Islet precursor cell (in vitro differentiated cells): ENCODE results near the gene GALE.
A peak's percentile ranks its signal among the peaks of the same experiment; 100 is the strongest.
"Not testable (repeated sequence)": the region's sequence is repeated elsewhere in the genome, so short reads cannot be mapped to it uniquely, and the experiment has no call there.

Source experiments
- DNase-seq: peaks from one replicate; pipeline ENCODE4 v3.0.0-alpha.2; 2018

Gene GALE

DNA sequence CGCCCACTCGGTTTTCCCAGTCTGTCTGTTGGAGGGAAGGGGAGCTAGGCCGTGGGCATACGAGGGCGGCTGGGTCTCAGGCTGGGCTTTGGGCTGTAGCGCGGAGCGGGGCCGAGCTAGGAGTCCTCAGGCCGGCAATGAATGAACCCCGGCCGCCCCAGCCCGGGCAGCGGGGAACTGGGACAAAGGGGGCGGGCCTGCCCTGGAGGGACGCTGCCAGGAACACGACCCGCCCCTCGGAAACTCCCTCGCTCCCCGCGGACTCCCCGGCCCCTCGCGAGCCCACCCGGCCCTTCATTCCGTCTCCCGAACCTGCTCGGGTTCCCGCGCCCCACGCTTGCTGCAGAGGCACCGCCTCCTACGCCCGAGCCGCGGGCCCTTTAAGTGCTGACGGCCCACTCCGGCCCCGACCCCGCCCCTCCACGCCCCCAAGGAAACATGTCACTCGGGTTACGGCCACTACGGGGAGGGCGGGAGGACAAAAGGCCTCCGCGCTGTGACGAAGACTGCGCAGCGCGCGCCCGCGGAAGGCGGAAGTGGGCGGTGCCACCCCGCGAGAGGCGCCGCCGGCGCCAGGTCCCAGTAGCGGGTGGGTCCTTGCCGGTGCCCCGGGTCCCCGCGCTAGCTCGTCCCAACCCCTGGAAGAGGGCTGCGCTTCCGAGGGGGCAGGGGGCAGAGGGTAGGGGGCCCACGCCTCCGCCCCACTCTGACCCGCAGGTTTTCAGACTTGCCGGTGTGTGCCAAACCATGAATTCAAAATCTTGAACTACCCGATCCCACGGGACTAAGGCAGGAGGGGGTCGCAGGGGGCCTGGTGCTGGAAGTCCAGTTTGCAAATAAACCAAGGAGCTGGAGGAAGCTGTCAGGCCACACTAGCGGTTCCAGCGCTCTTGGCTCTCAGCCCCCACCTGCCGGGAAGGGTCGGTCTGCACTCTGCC lies at the start of gene GALE:
TSS of gene GALE (minus strand) at position 355 of the 938 bp plus-strand sequence. CDS start 1,747 bp downstream, outside the sequence.
- peak; percentile 97 for DNase-seq

- DNase-seq = no peak
Measured at GRCh38 chr1:23848673-23849616, 48.4 kb upstream of the GALE start.

GRCh38 chr1:23847482-23848095 lies 47.0 kb upstream of the GALE start:
- DNase-seq = not testable (repeated sequence)

GRCh38 chr1:23845163-23845562 lies 44.6 kb upstream of the GALE start:
- DNase-seq = no peak

- no peak for DNase-seq
Measured at GRCh38 chr1:23843644-23844043, 43.1 kb upstream of the GALE start.

DNA sequence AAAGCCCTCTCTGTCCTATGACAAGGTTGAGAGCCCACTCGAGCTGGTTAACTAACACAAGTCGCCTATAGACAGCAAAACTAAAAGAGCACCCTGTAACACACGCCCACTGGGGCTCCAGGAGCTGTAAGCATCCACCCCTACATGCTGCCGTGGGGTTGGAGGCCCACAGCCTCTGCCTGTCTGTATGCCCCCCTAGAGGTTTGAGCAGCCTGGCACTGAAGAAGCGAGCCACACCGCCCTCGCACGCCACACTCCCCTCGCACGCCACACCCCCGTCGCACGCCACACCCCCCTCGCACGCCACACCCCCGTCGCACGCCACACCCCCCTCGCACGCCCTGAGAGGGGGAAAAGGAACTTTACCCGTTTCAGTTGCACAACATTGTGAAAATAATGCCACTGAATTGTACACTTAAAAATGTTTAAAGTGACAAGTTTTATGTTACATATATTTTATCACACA lies 37.9 kb upstream of the GALE start:
- DNase-seq = peak; percentile 74

- DNase-seq = peak; percentile 51
Measured at GRCh38 chr1:23837908-23838307, 37.4 kb upstream of the GALE start.

GRCh38 chr1:23836037-23836436 lies 35.5 kb upstream of the GALE start:
- DNase-seq = no peak

GRCh38 chr1:23834156-23834555 lies 33.6 kb upstream of the GALE start:
- DNase-seq = not testable (repeated sequence)

GRCh38 chr1:23827717-23828116 lies 27.2 kb upstream of the GALE start:
- no peak for DNase-seq

- not testable (repeated sequence) for DNase-seq
Measured at GRCh38 chr1:23826590-23826989, 26.0 kb upstream of the GALE start.

GRCh38 chr1:23825762-23826522 lies 25.4 kb upstream of the GALE start:
- peak; percentile 12 for DNase-seq

DNA sequence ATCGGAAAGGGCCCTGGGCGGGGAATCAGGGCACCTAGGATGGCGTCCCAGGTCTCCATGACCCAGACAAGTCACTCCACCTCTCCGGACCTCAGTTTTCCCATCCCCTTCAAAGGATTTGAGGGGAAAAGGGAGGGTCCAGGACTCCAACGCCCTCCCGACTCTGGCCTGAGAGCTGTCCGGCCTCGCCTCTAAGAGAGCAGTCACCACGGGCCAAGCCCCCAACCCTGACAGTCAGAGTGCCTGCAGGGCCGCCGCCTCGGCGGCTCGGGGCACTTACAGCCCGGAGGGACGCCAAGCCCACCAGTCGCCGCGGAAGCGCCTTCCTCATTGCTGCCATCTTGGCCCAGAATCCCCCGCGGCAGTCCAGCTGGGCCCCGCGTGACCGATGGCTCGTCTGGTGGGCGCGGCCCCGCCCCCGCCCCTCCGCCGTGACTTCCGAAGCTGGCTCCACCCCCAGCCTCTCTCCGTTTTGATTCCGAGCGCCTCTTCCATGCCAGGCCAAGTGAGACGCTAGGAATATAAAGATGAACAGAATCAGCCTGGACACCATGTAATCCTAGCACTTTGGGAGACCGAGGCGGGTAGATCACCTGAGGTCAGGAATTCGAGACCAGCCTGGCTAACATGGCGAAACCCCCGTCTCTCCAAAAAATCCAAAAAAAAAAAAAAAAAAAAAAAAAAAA lies 24.7 kb upstream of the GALE start, which contains the start of gene HMGCL:
TSS of gene HMGCL (minus strand) at position 354 of the 686 bp plus-strand sequence. CDS start at position 340, 14 bp downstream.
- DNase-seq = peak; percentile 96

- no peak for DNase-seq
Measured at GRCh38 chr1:23824711-23825075, 24.1 kb upstream of the GALE start.

DNA sequence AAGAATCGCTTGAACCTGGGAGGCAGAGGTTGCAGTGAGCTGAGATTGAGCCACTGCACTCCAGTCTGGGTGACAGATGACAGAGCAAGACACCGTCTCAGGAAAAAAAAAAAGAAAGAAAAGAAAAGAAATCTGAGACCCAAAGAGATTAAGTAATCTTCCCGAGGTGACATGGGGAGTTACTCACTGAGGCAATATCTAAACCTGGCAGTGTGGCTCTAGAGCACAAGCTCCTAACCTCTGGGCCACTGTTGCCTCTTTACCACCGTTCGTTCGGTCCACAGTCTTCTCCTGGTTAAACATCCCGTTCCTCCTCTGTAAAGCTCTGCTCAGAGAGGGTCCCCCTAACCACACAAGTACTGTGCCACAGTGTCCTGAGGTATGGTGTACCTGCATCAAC lies 23.2 kb upstream of the GALE start:
- DNase-seq = no peak

GRCh38 chr1:23817633-23818032 lies 17.1 kb upstream of the GALE start:
- DNase-seq = no peak

- no peak for DNase-seq
Measured at GRCh38 chr1:23816906-23817305, 16.4 kb upstream of the GALE start.

DNA sequence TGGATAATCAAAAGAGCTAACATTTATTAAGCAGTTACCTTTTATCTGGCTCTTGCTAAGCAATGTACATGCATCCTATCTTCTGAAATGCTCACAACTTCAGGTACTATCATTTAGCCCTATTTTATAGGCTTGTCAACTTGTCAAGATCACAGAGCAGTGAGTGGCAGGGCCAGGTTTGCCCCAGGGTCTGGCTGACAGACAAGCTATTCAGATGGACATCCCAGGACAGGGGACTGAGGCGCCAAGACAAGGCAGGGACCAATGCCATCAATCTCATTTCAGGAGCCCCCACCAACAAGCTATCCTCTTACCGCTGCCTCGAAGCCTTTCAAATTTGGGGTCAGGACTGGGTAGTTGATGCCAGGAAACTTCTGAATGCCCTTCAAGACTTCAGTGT lies 15.8 kb upstream of the GALE start:
- no peak for DNase-seq

DNA sequence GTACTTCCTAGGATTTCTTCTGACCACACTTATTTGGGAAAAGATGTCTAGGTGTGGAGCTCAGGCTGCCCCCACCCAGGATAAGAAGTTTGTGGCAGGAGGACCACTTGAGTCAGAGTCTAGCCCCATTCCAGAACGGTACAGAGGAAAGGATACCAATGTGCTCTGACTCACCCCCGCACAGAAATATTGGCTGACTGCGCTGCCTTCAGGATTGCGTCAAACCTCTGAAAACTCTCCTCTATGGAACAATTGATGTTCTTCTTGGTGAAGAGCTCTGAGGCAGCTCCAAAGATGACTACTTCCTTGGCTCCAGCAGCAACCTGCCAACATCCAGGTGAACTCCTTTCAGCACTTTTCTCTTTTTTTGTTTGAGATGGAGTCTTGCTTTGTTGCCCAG lies 13.5 kb upstream of the GALE start:
- DNase-seq = no peak

DNA sequence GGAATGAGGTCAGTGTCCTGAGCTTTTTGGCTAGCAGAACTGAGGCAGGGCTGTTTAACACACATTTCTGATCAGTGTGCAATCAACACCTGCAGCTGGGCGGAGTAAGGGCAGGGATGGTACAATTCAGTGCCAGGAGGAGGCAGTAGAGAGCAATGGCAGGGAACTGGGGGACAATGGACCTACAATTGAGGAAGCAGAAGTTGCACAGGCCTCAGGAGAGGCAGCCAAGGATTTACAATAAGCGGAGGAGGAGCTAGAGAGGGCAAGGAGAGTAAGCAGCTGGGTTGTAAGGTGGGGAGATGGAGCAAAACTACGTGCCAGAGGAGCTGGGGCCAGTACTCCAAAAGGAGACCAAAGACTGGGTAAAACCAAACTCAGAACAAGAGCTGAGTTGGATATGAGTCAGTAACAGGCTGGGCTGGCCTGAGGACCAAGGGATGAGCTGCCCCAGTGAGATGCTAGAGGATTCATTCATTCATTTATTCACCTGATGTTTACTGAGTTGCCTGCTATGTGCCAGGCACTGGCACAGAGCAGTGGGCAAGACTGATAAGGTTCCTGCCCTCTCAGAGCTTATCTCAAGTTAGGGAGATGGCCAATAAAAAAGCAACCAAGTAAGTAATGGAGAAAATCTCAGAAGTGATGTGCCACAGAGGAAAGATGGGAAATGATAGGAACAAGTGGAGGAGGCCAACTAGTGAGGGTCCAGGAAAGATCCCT lies 10.4 kb upstream of the GALE start:
- peak; percentile 69 for DNase-seq

- DNase-seq = peak; percentile 86
Measured at GRCh38 chr1:23809751-23810171, 9.2 kb upstream of the GALE start.
